SJSA1 (cell line): ENCODE data around the gene CYB561. TPM values are rescaled to one million over a fixed set of nuclear protein-coding genes. Genes with fewer than 3 reads are reported as not detected.

Source experiments
- DNase-seq, 2 experiments: peaks; one replicate each; pipeline ENCODE4 v3.0.0-alpha.2; 2015 to 2020; ENCODE audit warnings: low spot score in 2 of 2, low read depth in 1 of 2
- H3K27ac ChIP-seq: fragments of 250-450 bp; sonication (Bioruptor Pico); 2 replicates; pipeline ENCODE4 v1.5.1; 2020; ENCODE audit warnings: mild to moderate bottlenecking, moderate library complexity
- H3K27me3 ChIP-seq: fragments of 250-450 bp; sonication (Bioruptor Pico); replicated peaks from 2 replicates; pipeline ENCODE4 v1.5.1; 2020; ENCODE audit warnings: mild to moderate bottlenecking, moderate library complexity
- H3K36me3 ChIP-seq: fragments of 250-450 bp; sonication (Bioruptor Pico); 2 replicates; pipeline ENCODE4 v1.5.1; 2020; ENCODE audit warnings: mild to moderate bottlenecking
- H3K4me1 ChIP-seq: fragments of 250-450 bp; sonication (Bioruptor Pico); replicated peaks from 2 replicates; pipeline ENCODE4 v1.6.1; 2021; ENCODE audit warnings: mild to moderate bottlenecking
- H3K4me3 ChIP-seq: fragments of 250-450 bp; sonication (Bioruptor Pico); 2 replicates; pipeline ENCODE4 v1.5.1; 2020; ENCODE audit warnings: mild to moderate bottlenecking
- H3K9me3 ChIP-seq: fragments of 250-450 bp; sonication (Bioruptor Pico); replicated peaks from 2 replicates; pipeline ENCODE4 v1.5.1; 2020; ENCODE audit warnings: mild to moderate bottlenecking
- total RNA-seq: library from RNA; depleted of rRNA; stranded (reverse); fragments of >200 nt; shearing (Covaris generic); gene quantifications from 2 replicates; pipeline ENCODE4 v1.2.3, GENCODE V29; 2014

CYB561 gene
- total RNA-seq, 1 experiment from 2014 or later: 8.6 TPM

GRCh38 chr17:63440770-63441335, 5.3 kb downstream of the CYB561 start:
- H3K9me3 ChIP-seq: 0 out of 2 replicates have a peak, but pooled peaks cover 3% of the 10 kb centered on the region
- no peak for DNase-seq
- H3K27me3 ChIP-seq: no peaks in the 10 kb centered on the region
- H3K4me1 ChIP-seq: peaks cover 21% of the 10 kb centered on the region
- H3K4me3 ChIP-seq: no peak overlapping the region
- peak overlapping the region; percentile 89; the same call in 1 of the 2 replicates for H3K27ac ChIP-seq
- no peaks in the 10 kb centered on the region; the same call in 1 of the 2 replicates for H3K36me3 ChIP-seq

GRCh38 chr17:63440127-63440769, 5.9 kb downstream of the CYB561 start:
- H3K27ac ChIP-seq: peak overlapping the region; percentile 89

GRCh38 chr17:63439687-63440086, 6.4 kb downstream of the CYB561 start:
- Histone ChIP-seq H3K36me3 (peaks cover 4% of the 10 kb centered on the region; the same call in 1 of the 2 replicates), H3K4me1 (peaks cover 21% of the 10 kb centered on the region), H3K9me3 (no peaks in the 10 kb centered on the region), H3K4me3 (peak overlapping the region; percentile 3; the same call in 1 of the 2 replicates), H3K27ac (peak overlapping the region; percentile 89), H3K27me3 (no peaks in the 10 kb centered on the region)
- peak in 1 of 2 experiments; percentile 78 for DNase-seq

More at GRCh38 chr17:63440127-63440769, 5.9 kb downstream of the CYB561 start:
- Histone ChIP-seq H3K27me3 (no peaks in the 10 kb centered on the region), H3K9me3 (no peaks in the 10 kb centered on the region), H3K4me3 (no peak overlapping the region), H3K36me3 (peaks cover 3% of the 10 kb centered on the region; the same call in 1 of the 2 replicates), H3K4me1 (peaks cover 20% of the 10 kb centered on the region)
- no peak for DNase-seq

- Histone ChIP-seq H3K36me3 (peaks cover 7% of the 10 kb centered on the region; the same call in 1 of the 2 replicates), H3K4me1 (peaks cover 31% of the 10 kb centered on the region), H3K9me3 (no peaks in the 10 kb centered on the region), H3K27me3 (no peaks in the 10 kb centered on the region), H3K27ac (peak overlapping the region; percentile 89; the same call in 1 of the 2 replicates), H3K4me3 (no peak overlapping the region)
- no peak for DNase-seq
Observed at GRCh38 chr17:63438092-63439051, 7.7 kb downstream of the CYB561 start.

- no peak overlapping the region for H3K4me3 ChIP-seq
- H3K4me1 ChIP-seq: peaks cover 40% of the 10 kb centered on the region
- H3K9me3 ChIP-seq: no peaks in the 10 kb centered on the region
- H3K36me3 ChIP-seq: peaks cover 7% of the 10 kb centered on the region; the same call in 1 of the 2 replicates
- no peaks in the 10 kb centered on the region for H3K27me3 ChIP-seq
- H3K27ac ChIP-seq: no peak overlapping the region
- no peak for DNase-seq
Observed at GRCh38 chr17:63437287-63438091, 8.6 kb downstream of the CYB561 start.

GRCh38 chr17:63436523-63437110, 9.5 kb downstream of the CYB561 start:
- Histone ChIP-seq H3K9me3 (no peaks in the 10 kb centered on the region), H3K36me3 (peaks cover 7% of the 10 kb centered on the region; the same call in 1 of the 2 replicates), H3K4me3 (no peak overlapping the region), H3K27me3 (no peaks in the 10 kb centered on the region), H3K27ac (no peak overlapping the region), H3K4me1 (peaks cover 49% of the 10 kb centered on the region)
- DNase-seq: no peak

GRCh38 chr17:63435681-63436522, 10.2 kb downstream of the CYB561 start:
- Histone ChIP-seq H3K27ac (no peak overlapping the region), H3K27me3 (no peaks in the 10 kb centered on the region), H3K4me3 (no peak overlapping the region), H3K4me1 (peaks cover 49% of the 10 kb centered on the region), H3K9me3 (no peaks in the 10 kb centered on the region), H3K36me3 (peaks cover 7% of the 10 kb centered on the region; the same call in 1 of the 2 replicates)
- DNase-seq: no peak

GRCh38 chr17:63434951-63435571, 11.0 kb downstream of the CYB561 start:
- H3K27ac ChIP-seq: no peak overlapping the region
- H3K36me3 ChIP-seq: peaks cover 7% of the 10 kb centered on the region; the same call in 1 of the 2 replicates
- DNase-seq: no peak
- no peak overlapping the region for H3K4me3 ChIP-seq
- H3K9me3 ChIP-seq: no peaks in the 10 kb centered on the region
- no peaks in the 10 kb centered on the region for H3K27me3 ChIP-seq
- peaks cover 44% of the 10 kb centered on the region for H3K4me1 ChIP-seq

- peak overlapping the region; percentile 44 for H3K27ac ChIP-seq
- H3K9me3 ChIP-seq: no peaks in the 10 kb centered on the region
- no peak overlapping the region for H3K4me3 ChIP-seq
- DNase-seq: peak in 1 of 2 experiments; percentile 16
- peaks cover 33% of the 10 kb centered on the region for H3K4me1 ChIP-seq
- H3K27me3 ChIP-seq: no peaks in the 10 kb centered on the region
- H3K36me3 ChIP-seq: peaks cover 7% of the 10 kb centered on the region; the same call in 1 of the 2 replicates
Observed at GRCh38 chr17:63433746-63434591, 12.1 kb downstream of the CYB561 start.

- Histone ChIP-seq H3K36me3 (peaks cover 7% of the 10 kb centered on the region; the same call in 1 of the 2 replicates), H3K27ac (peak overlapping the region; percentile 44), H3K9me3 (no peaks in the 10 kb centered on the region), H3K27me3 (no peaks in the 10 kb centered on the region), H3K4me3 (no peak overlapping the region), H3K4me1 (peaks cover 36% of the 10 kb centered on the region)
- peak in 1 of 2 experiments; percentile 46 for DNase-seq
Observed at GRCh38 chr17:63431939-63432804, 13.9 kb downstream of the CYB561 start.
